A549 (cell line): ENCODE results near the gene KIF4A. TPM values are rescaled to one million over a fixed set of nuclear protein-coding genes. Genes with fewer than 3 reads are reported as not detected.
"Not testable (repeated sequence)": the region's sequence is repeated elsewhere in the genome, so short reads cannot be mapped to it uniquely, and the experiment has no call there.

ENCODE experiments used
- ATAC-seq, 2 experiments: fragments of 200-7000 bp in 1 of 2; fragments of >200 bp in 1 of 2; cut with Nextera tagmentation in 1 of 2; cut with Tn5 transposase in 1 of 2; 3 replicates each; pipeline versions ENCODE4 v1.8.0 to v1.9.1; 2018 to 2020; ENCODE audit warnings: mild to moderate bottlenecking in 1 of 2, moderate library complexity in 1 of 2
- CTCF ChIA-PET: fragments of 300-600 bp; sonication (Branson Sonifier 250); formaldehyde crosslinking; extraction: SDS; loops from one replicate; lab custom pipeline; 2021; ENCODE audit warnings: antibody characterized with exemption, inconsistent platforms; lab: Yijun Ruan, JAX
- POLR2A ChIA-PET: fragments of 350-600 bp; formaldehyde crosslinking; extraction: SDS; loops from one replicate; lab custom pipeline; 2021; ENCODE audit warnings: antibody characterized with exemption, inconsistent platforms; lab: Yijun Ruan, JAX
- DNase-seq, 2 experiments: peaks; one replicate each; pipeline versions ENCODE4 v3.0.0 to v3.0.0-alpha.2; 2011 to 2016; ENCODE audit warnings: low read depth in 1 of 2, low spot score in 1 of 2
- FAIRE-seq: peaks from 2 replicates; lab custom pipeline; 2011; peaks lifted over from hg19 to GRCh38; lab: Jason Lieb, UNC
- H3K27ac ChIP-seq, 2 experiments: fragments of >200 bp; sonication (Bioruptor Twin); formaldehyde crosslinking; 3 replicates each; pipeline ENCODE4 v1.5.1; 2016 to 2017
- H3K4me1 ChIP-seq: fragments of >200 bp; sonication (Bioruptor Twin); formaldehyde crosslinking; 3 replicates; pipeline ENCODE4 v1.6.1; 2016
- H3K4me2 ChIP-seq: fragments of >200 bp; sonication (Bioruptor Twin); formaldehyde crosslinking; 3 replicates; pipeline ENCODE4 v1.6.1; 2016
- H3K4me3 ChIP-seq: fragments of >200 bp; sonication (Bioruptor Twin); formaldehyde crosslinking; 3 replicates; pipeline ENCODE4 v1.5.1; 2016
- H3K9me3 ChIP-seq: fragments of >200 bp; sonication (Bioruptor Twin); formaldehyde crosslinking; 3 replicates; pipeline ENCODE4 v1.6.1; 2016
- CBX2 ChIP-seq: fragments of 200-600 bp; sonication (generic); IDR thresholded peaks from 2 replicates; pipeline ENCODE4 v1.6.1; 2016; ENCODE audit warnings: low read depth, mild to moderate bottlenecking, borderline replicate concordance
- ESRRA ChIP-seq: fragments of 150-350 bp; IDR thresholded peaks from 2 replicates; pipeline ENCODE4 v1.6.1; 2014; ENCODE audit warnings: mild to moderate bottlenecking, low read length, borderline replicate concordance
- GATA3 ChIP-seq: IDR thresholded peaks from 2 replicates; pipeline ENCODE4 v1.6.1; 2012; ENCODE audit warnings: borderline replicate concordance
- HEYL ChIP-seq: fragments of 250-450 bp; sonication (Bioruptor Pico); IDR thresholded peaks from 2 replicates; pipeline ENCODE4 v1.8.0; 2021; ENCODE audit warnings: mild to moderate bottlenecking, moderate library complexity
- JUN ChIP-seq, 2 experiments: fragments of >200 bp; sonication (Bioruptor Twin); formaldehyde crosslinking; IDR thresholded peaks; 2 replicates in 1 of 2; 3 replicates in 1 of 2; pipeline ENCODE4 v1.6.1; 2016 to 2017
- MYC ChIP-seq: IDR thresholded peaks from 2 replicates; pipeline ENCODE4 v1.6.1; 2012; ENCODE audit warnings: mild to moderate bottlenecking, inconsistent platforms, low read length, improper control_type of control experiment, borderline replicate concordance
- NFE2L2 ChIP-seq: fragments of 150-350 bp; conservative IDR thresholded peaks from 2 replicates; pipeline ENCODE4 v1.6.1; 2014; ENCODE audit warnings: low read length
- POLR2A ChIP-seq: IDR thresholded peaks from 2 replicates; pipeline ENCODE4 v1.6.1; 2012; ENCODE audit warnings: mild to moderate bottlenecking, low read length
- RAD21 ChIP-seq, 2 experiments: fragments of >200 bp in 1 of 2; sonication (Bioruptor Twin) in 1 of 2; formaldehyde crosslinking in 1 of 2; IDR thresholded peaks in 1 of 2; conservative IDR thresholded peaks in 1 of 2; 2 replicates in 1 of 2; 3 replicates in 1 of 2; pipeline ENCODE4 v1.6.1; 2012 to 2018; ENCODE audit warnings: inconsistent platforms in 1 of 2
- RCOR1 ChIP-seq: fragments of 150-350 bp; IDR thresholded peaks from 2 replicates; pipeline ENCODE4 v1.6.1; 2014; ENCODE audit warnings: antibody characterized with exemption, low read length, low read depth
- RFX5 ChIP-seq: fragments of 450-650 bp; IDR thresholded peaks from 2 replicates; pipeline ENCODE4 v1.7.1; 2014; ENCODE audit warnings: antibody characterized with exemption, mild to moderate bottlenecking, moderate library complexity
- WGBS: methylation state at CpG from one replicate; pipeline ENCODE4 v1.1.6; 2017; ENCODE audit errors: missing lambda C conversion rate; 5-methylcytosine and 5-hydroxymethylcytosine counted together
- polyA plus RNA-seq, 4 experiments: library from polyadenylated mRNA; depleted of rRNA in 3 of 4; stranded (reverse); fragments of >200 nt; fragmentation: RNase III in 1 of 4; extraction: RNeasy Plus Mini Kit Qiagen cat#74134 plus additional on column Dnase treatment in 1 of 4; gene quantifications; 2 replicates in 3 of 4; 3 replicates in 1 of 4; pipeline ENCODE4 v1.2.3, GENCODE V29; 2011 to 2017
- TF ChIP-seq, protein P1 (sequence below): IDR thresholded peaks from 2 replicates; pipeline ENCODE4 v1.6.1; 2012
- TF ChIP-seq, protein P2 (sequence below): fragments of 150-350 bp; IDR thresholded peaks from 2 replicates; pipeline ENCODE4 v1.6.1; 2014; ENCODE audit warnings: low read depth, mild to moderate bottlenecking, low read length

The KIF4A gene
- polyA plus RNA-seq, 2 of the 4 experiments (the other 2 are of a cell fraction) = 27.9 to 46.6 TPM

GRCh38 chrX:70343435-70343834, 53.5 kb downstream of the KIF4A start:
- H3K4me3 ChIP-seq = no peak overlapping the region
- H3K27ac ChIP-seq = no peak overlapping the region
- WGBS = 91% methylated on average over 7 of the region's 7 CpGs
- ChIA-PET POLR2A (no interaction called here), CTCF (interaction anchor here (1.1 to 1.5 kb wide), 2 partner anchors 10 to 210 kb away, joined by 3 to 4 read pairs; partner anchors contain the start of gene IGBP1)
- DNase-seq (no peak), ATAC-seq (no peak), FAIRE-seq (peak; percentile 92)
- no peak overlapping the region for H3K4me2 ChIP-seq
- TF ChIP-seq POLR2A (no peak), RFX5 (no peak), MYC (no peak), JUN (IDR thresholded peaks at IDR 0.05) (no peak), GATA3 (no peak)
- TF ChIP-seq, protein P1, sequence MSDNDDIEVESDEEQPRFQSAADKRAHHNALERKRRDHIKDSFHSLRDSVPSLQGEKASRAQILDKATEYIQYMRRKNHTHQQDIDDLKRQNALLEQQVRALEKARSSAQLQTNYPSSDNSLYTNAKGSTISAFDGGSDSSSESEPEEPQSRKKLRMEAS = no peak
- TF ChIP-seq, protein P2, sequence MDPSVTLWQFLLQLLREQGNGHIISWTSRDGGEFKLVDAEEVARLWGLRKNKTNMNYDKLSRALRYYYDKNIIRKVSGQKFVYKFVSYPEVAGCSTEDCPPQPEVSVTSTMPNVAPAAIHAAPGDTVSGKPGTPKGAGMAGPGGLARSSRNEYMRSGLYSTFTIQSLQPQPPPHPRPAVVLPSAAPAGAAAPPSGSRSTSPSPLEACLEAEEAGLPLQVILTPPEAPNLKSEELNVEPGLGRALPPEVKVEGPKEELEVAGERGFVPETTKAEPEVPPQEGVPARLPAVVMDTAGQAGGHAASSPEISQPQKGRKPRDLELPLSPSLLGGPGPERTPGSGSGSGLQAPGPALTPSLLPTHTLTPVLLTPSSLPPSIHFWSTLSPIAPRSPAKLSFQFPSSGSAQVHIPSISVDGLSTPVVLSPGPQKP = no peak
- no peaks in the 10 kb centered on the region for H3K4me1 ChIP-seq
- no peaks in the 10 kb centered on the region for H3K9me3 ChIP-seq

DNA sequence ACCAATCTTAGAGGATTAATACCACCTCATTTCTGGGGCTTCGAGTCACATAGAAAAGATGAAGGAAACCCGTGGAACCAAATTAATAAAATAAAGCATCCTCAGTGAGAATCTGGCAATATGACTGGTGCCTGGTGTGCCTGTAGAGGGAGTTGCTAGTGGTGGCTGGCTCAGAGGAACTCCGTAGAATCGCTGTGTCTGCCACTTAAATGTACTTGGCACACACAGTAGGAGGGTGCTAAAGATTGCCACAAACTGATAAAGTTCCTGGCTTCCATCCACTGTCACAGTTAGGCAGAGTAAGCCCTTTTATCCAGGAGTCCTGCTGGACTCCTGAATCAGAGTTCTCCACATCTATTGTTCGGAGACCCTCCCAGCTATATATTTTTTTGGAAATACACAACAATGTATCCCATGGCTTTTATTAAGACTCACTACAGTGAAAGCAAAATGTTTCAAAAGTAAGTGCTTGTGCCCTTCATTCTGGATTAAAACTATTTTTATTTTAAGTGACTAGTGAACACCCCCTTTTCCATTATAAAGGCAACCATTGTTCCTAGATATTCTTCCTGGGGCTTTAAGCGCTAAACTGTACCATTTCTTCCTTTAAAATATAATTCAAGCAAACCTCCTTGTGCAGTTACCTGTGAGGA, 56.6 kb downstream of the KIF4A start:
- ChIA-PET CTCF (no interaction called here), POLR2A (no interaction called here)
- Histone ChIP-seq H3K4me1 (no peaks in the 10 kb centered on the region), H3K4me2 (no peak overlapping the region), H3K27ac (no peak overlapping the region), H3K9me3 (no peaks in the 10 kb centered on the region), H3K4me3 (no peak overlapping the region)
- no peak for ATAC-seq
- no peak for DNase-seq
- no peak for TF ChIP-seq HEYL
- TF ChIP-seq CBX2 = no peak
- no peak for TF ChIP-seq ESRRA
- TF ChIP-seq RCOR1 = no peak
- TF ChIP-seq NFE2L2 = no peak
- TF ChIP-seq, protein P2 = no peak
- TF ChIP-seq RAD21 (conservative IDR thresholded peaks at IDR 0.05 in 1 of 2, IDR thresholded peaks at IDR 0.05 in 1 of 2) = no peak
- no peak for FAIRE-seq
- 93% methylated on average over 6 of the region's 6 CpGs for WGBS

GRCh38 chrX:70348825-70349224, 58.9 kb downstream of the KIF4A start:
- H3K27ac ChIP-seq, FAIRE-seq, DNase-seq, H3K4me1 ChIP-seq, H3K4me3 ChIP-seq, H3K9me3 ChIP-seq, H3K4me2 ChIP-seq, CTCF ChIA-PET, POLR2A ChIA-PET, ATAC-seq: not testable (repeated sequence)
- 99% methylated on average over 7 of the region's 26 CpGs for WGBS

GRCh38 chrX:70349367-70350125, 59.6 kb downstream of the KIF4A start:
- ATAC-seq, CTCF ChIA-PET, DNase-seq, FAIRE-seq, POLR2A ChIA-PET, H3K4me3 ChIP-seq, H3K4me1 ChIP-seq, H3K27ac ChIP-seq, H3K9me3 ChIP-seq, H3K4me2 ChIP-seq: not testable (repeated sequence)
- no CpG with 5 or more reads among the region's 55 CpGs for WGBS
